A673 (cell line): Measurements from ENCODE around the gene KAZN. TPM values are rescaled to one million over a fixed set of nuclear protein-coding genes. Genes with fewer than 3 reads are reported as not detected.

Source experiments
- BruUV-seq: library from RNA; stranded (reverse); fragments of 400-500 nt; replicated peaks from 2 replicates; lab custom pipeline; 2021; lab: Mats Ljungman, UMichigan
- CTCF ChIA-PET: fragments of 300-600 bp; sonication (Branson Sonifier 250); formaldehyde crosslinking; loops from one replicate; lab custom pipeline; 2022; ENCODE audit warnings: antibody characterized with exemption; lab: Charles Lee
- POLR2A ChIA-PET: fragments of 300-600 bp; sonication (Branson Sonifier 250); formaldehyde crosslinking; loops from one replicate; lab custom pipeline; 2022; ENCODE audit warnings: antibody characterized with exemption; ENCODE audit not compliant: low non-redundant PET; lab: Charles Lee
- DNase-seq: peaks from one replicate; pipeline ENCODE4 v3.0.0-alpha.2; 2015; ENCODE audit warnings: low spot score
- H3K27ac ChIP-seq: fragments of 200-600 bp; sonication (generic); 2 replicates; pipeline ENCODE4 v1.5.1; 2016; ENCODE audit warnings: mixed run types, low read depth, mild to moderate bottlenecking, mixed read lengths, antibody characterized with exemption, low read length; ENCODE audit not compliant: poor library complexity, severe bottlenecking
- H3K27me3 ChIP-seq: fragments of 200-600 bp; sonication (generic); replicated peaks from 2 replicates; pipeline ENCODE4 v1.6.1; 2017; ENCODE audit warnings: mixed run types, low read depth, mild to moderate bottlenecking, mixed read lengths, antibody characterized with exemption, low read length; ENCODE audit not compliant: insufficient read depth, poor library complexity
- H3K36me3 ChIP-seq: fragments of 200-600 bp; sonication (generic); 2 replicates; pipeline ENCODE4 v1.6.1; 2016; ENCODE audit warnings: mixed run types, mild to moderate bottlenecking, mixed read lengths, antibody characterized with exemption, low read length; ENCODE audit not compliant: insufficient read depth, poor library complexity, severe bottlenecking
- H3K4me1 ChIP-seq: fragments of 200-600 bp; sonication (generic); 2 replicates; pipeline ENCODE4 v1.6.1; 2017; ENCODE audit warnings: mixed run types, mild to moderate bottlenecking, mixed read lengths, antibody characterized with exemption, low read length; ENCODE audit not compliant: insufficient read depth, poor library complexity, severe bottlenecking
- H3K4me3 ChIP-seq: fragments of 200-600 bp; sonication (generic); 2 replicates; pipeline ENCODE4 v1.5.1; 2016; ENCODE audit warnings: low read depth, mixed run types, mild to moderate bottlenecking, mixed read lengths, low read length; ENCODE audit not compliant: poor library complexity, severe bottlenecking
- H3K9me3 ChIP-seq: fragments of 200-600 bp; sonication (generic); 2 replicates; pipeline ENCODE4 v1.6.1; 2016; ENCODE audit warnings: mixed run types, low read depth, mild to moderate bottlenecking, mixed read lengths, antibody characterized with exemption, low read length; ENCODE audit not compliant: poor library complexity, severe bottlenecking
- CTCF ChIP-seq: fragments of 300-800, 200-600 bp; sonication (generic); conservative IDR thresholded peaks from 2 replicates; pipeline ENCODE4 v1.5.1; 2017; ENCODE audit warnings: low read depth, mild to moderate bottlenecking, antibody characterized with exemption, low read length, moderate library complexity, mixed read lengths
- EZH2 ChIP-seq: fragments of 200-600 bp; sonication (generic); IDR thresholded peaks from 2 replicates; pipeline ENCODE4 v1.6.1; 2017; ENCODE audit warnings: borderline replicate concordance, low read depth, mild to moderate bottlenecking, mixed read lengths, antibody characterized with exemption, low read length; ENCODE audit not compliant: poor library complexity, severe bottlenecking
- intact Hi-C: fragments of 100-400 bp; cut with micrococcal nuclease; formaldehyde crosslinking; loops from one replicate; pipeline ENCODE4 v1.10.0; 2022; ENCODE audit not compliant: unreplicated experiment
- total RNA-seq: library from RNA; stranded (reverse); gene quantifications from 2 replicates; pipeline ENCODE4 v1.2.3, GENCODE V29; 2021

KAZN gene
- total RNA-seq, 1 experiment from 2014 or later: 8.0 TPM

DNA sequence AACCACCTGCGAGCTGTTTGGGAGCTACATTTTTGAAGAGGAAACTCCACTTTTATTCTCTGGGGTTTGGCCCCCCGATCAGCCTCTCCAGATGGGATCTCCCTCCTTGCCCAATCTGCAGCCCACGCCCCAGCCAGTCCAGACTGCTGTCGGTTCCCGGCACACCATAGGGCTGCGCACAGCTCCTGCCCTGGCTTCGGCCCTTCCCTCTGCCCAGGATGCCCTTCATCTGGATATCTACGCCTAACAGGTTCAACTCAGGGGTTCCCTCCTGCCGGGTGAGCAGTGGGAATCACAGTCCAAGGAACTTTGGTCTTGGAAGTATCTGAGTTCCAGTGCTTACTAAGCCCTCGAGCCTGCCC lies 135.3 kb downstream of the KAZN start:
- Histone ChIP-seq H3K27me3 (no peaks in the 10 kb centered on the region), H3K4me1 (peaks cover 20% of the 10 kb centered on the region), H3K27ac (peak overlapping the region; percentile 72), H3K36me3 (no peaks in the 10 kb centered on the region), H3K9me3 (no peaks in the 10 kb centered on the region), H3K4me3 (no peak overlapping the region)
- DNase-seq: no peak
- intact Hi-C loops: loop anchor here (5.0 to 10.0 kb wide), 2 partner anchors 619 to 766 kb away; no protein-coding TSS in a partner anchor
- TF ChIP-seq EZH2: no peak
- no peak for TF ChIP-seq CTCF
- no TSS peak for BruUV-seq
- ChIA-PET POLR2A (no interaction called here), CTCF (no interaction called here)

GRCh38 chr1:14735841-14736240 lies 137.4 kb downstream of the KAZN start:
- Histone ChIP-seq H3K36me3 (no peaks in the 10 kb centered on the region), H3K27me3 (no peaks in the 10 kb centered on the region), H3K4me3 (no peak overlapping the region), H3K9me3 (no peaks in the 10 kb centered on the region), H3K27ac (no peak overlapping the region), H3K4me1 (peaks cover 27% of the 10 kb centered on the region)
- ChIA-PET CTCF (no interaction called here), POLR2A (no interaction called here)
- TF ChIP-seq EZH2: no peak
- TF ChIP-seq CTCF: no peak
- no TSS peak for BruUV-seq
- intact Hi-C loops: loop anchor here (10.0 kb wide), 1 partner anchor 621 kb away; no protein-coding TSS in a partner anchor
- no peak for DNase-seq

- TF ChIP-seq EZH2 (no peak), CTCF (no peak)
- POLR2A ChIA-PET: no interaction called here
- Histone ChIP-seq H3K27me3 (no peaks in the 10 kb centered on the region), H3K4me3 (no peak overlapping the region), H3K4me1 (peaks cover 34% of the 10 kb centered on the region), H3K27ac (no peak overlapping the region), H3K36me3 (no peaks in the 10 kb centered on the region), H3K9me3 (no peaks in the 10 kb centered on the region)
- CTCF ChIA-PET: no interaction called here
- no TSS peak for BruUV-seq
- DNase-seq: no peak
- intact Hi-C loops: loop anchor here (10.0 kb wide), 1 partner anchor 623 kb away; no protein-coding TSS in a partner anchor
These were observed 139.1 kb downstream of the KAZN start for GRCh38 chr1:14737561-14738094.
